HG02571 (cell line): ENCODE results near the gene SIK2.
"Not testable (repeated sequence)": the region's sequence is repeated elsewhere in the genome, so short reads cannot be mapped to it uniquely, and the experiment has no call there.

Experiments used
- ATAC-seq: cut with Tn5 transposase; IDR thresholded peaks from one replicate; pipeline ENCODE4 v1.9.1; 2021; ENCODE audit warnings: mild to moderate bottlenecking, moderate library complexity; ENCODE audit not compliant: unreplicated experiment

The SIK2 gene

GRCh38 chr11:111623527-111624030, 21.3 kb downstream of the SIK2 start:
- ATAC-seq, result no peak

- ATAC-seq, result no peak
These were observed 22.4 kb downstream of the SIK2 start for GRCh38 chr11:111624608-111625007.

GRCh38 chr11:111627591-111627990, 25.3 kb downstream of the SIK2 start:
- no peak for ATAC-seq

- no peak for ATAC-seq
These were observed 27.2 kb downstream of the SIK2 start for GRCh38 chr11:111629499-111629898.

GRCh38 chr11:111631024-111631665, 28.9 kb downstream of the SIK2 start:
- no peak for ATAC-seq

DNA sequence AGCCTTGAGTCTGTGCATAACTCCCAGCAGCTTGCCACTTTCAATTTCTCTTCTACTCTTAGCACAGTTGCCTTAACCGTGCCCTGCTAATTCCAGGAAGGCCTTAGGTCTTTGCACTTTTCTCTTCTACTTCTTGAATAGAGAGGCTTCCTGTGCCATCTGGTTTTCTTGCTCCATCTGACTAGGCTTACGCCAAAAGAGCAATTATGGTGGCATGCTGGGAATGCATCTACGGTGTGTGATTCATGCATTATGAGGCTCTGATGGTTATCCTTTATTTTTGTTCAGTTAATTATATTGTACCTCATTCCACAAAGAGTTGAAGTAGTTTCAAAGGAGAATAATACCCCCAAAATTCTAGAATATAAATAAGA, 29.4 kb downstream of the SIK2 start:
- ATAC-seq, result no peak

DNA sequence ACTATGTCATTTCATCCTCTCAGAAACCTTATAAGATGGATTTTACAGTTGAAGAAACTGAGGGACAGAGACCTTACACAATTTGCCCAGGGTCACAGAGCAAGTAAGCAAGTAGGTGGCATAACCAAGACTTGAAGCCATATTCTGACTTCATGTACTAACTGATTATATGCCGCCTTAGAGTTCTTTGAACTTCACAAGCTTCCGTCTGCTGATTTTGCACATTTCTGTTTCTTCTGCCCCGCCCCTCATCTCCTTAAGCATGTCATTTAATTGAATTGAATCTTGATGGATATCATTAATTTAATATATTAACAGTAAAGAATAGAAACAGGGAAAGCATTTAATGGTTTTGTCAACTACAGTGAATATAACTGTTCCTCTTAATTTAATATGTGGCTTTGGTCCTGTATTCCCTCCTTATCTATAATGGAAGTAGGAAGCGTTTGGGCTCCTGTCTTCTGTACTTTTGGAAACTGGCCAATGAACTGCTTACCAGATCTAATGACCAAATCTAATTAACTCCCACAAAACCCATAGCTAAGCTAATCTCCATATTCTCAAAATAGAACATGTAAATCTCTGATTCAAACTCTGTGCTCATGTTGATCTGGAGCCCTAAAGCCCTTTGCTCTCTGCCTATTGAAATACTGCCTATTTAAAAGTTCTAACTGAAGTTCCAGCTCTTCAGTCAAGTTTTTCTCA, 30.4 kb downstream of the SIK2 start:
- no peak for ATAC-seq

- no peak for ATAC-seq
These were observed 31.0 kb downstream of the SIK2 start for GRCh38 chr11:111633248-111633647.

DNA sequence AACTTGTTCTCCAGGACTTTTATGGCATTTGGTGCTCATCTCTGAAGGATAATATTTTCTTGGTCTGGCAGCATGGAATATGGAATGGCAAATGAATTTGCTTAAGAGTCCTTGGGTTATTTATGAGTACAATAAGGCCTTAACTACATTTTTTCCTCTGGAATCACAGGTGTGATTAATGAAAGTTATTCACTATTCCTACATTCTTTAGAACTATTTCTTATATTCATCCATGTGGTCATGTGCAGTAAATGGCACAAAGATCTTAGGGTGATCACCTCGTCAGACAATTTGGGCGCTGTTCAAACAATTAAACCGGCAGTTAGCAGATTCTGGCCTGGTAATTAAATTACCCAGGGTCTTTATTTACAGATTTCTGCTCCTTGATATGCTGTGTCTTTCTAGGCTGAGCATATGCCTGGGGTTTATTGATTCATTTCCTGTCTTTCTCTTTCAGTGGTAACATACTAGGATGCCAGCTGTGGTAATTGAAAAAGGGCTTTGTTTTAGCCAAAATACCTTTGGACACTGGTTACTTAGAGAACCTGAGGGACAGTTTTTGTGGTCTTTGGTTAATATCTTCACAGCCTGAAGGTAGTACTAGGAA, 31.6 kb downstream of the SIK2 start:
- no peak for ATAC-seq

- ATAC-seq, result no peak
These were observed 32.9 kb downstream of the SIK2 start for GRCh38 chr11:111634981-111635705.

DNA sequence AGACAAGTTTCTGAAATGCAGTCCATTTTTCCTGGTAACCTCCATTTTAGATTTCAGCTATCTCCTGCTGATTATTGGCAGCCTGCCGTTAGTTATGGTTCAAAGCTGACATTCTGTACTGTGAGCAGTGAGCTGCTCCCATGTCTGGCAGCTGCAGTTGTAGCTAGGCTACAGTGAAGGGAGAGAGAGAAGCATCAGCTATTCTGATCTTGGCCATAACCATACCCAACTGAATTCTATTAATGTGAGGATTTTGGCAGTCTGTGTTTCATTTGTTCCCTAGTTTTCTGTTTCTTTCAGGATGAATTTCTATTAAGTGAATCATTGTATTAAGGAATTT, 33.4 kb downstream of the SIK2 start:
- ATAC-seq, result no peak

- ATAC-seq, result no peak
These were observed 35.6 kb downstream of the SIK2 start for GRCh38 chr11:111637885-111638284.

DNA sequence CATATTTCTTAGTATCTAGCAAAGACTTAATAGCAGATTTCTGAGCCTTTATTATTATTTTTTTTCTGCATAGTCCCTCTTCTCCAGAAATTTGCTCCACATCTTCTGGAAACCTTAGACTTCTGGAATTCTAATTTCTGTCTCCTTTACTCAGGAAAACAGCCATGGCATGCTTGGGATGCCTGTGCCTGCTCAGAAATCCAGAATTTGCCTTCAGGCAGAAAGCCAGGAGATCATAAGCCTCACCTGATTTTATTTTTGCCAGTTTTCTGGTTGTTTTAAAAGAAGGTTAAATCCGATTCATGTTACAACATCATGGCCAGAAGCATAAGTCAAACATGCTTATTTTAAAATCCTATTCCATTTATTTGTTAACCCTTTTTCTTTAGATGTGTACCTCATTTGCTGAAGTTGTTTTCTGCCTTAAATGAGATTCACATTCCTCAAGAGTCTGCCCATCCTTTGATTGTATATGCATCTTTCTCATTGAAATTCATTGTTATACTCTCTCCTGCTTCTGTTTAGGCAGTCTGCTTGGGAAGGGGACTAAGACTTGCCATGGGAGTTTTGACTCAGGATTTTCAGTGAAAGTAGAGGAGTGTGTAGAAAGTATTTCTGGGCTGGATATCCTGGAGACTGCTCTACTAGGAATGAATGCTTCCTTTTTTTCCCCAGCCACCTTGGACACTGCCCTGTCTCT, 37.1 kb downstream of the SIK2 start:
- ATAC-seq, result no peak

DNA sequence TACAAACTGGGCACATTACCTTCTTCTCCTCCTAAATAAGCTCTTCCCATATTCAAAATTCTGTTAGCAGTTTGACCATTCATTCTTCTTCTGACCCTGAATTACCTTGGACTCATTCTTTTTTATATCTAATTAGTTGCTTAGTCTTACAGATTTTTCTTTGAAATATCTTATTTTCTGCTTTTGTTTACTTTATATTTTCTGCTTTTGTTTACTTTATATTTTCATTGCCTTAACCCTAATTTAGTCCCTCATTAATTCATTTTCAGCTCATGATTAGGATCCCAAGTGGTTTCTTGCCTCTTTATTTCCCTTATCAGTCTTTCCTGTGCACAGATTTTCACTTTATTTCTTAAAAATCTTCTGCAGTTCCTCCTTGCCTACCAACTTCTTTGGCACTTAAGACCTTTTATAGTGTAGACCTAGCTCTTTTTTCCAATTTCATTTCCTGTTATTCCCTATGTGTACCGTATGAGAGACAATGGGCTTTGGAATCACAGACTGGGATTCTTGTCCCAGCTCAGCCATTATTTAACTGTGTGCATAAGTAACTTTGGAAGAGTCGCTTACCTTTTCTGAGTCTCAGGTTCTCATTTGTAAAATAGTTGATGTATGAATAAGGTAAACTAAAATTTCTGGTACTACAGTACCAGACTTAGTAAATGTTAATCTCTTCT, 39.2 kb downstream of the SIK2 start:
- ATAC-seq, result no peak

GRCh38 chr11:111642542-111642941, 40.3 kb downstream of the SIK2 start:
- no peak for ATAC-seq

DNA sequence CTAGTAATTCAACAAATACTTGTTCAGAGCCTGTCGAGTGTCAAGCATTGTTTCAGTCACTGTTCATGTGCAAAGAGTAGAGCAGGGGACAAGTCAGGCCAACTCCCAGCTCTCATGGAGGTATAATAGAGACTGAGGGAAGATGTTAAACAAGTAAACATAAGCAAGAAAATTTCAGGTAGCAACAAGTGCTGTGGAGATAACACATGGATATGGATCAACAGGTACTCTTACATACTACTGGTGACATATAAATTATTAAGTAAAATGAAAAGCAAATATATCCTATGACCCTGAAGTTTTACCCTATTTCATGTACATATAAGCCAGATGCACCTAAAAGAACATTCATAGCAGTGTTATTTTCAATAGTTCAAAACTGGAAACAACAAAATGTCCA, 42.7 kb downstream of the SIK2 start:
- no peak for ATAC-seq

- ATAC-seq, result no peak
These were observed 43.5 kb downstream of the SIK2 start for GRCh38 chr11:111645657-111646316.

GRCh38 chr11:111651336-111651735, 49.1 kb downstream of the SIK2 start:
- not testable (repeated sequence) for ATAC-seq

- ATAC-seq, result no peak
These were observed 49.9 kb downstream of the SIK2 start for GRCh38 chr11:111652184-111652583.

GRCh38 chr11:111654601-111655000, 52.4 kb downstream of the SIK2 start:
- no peak for ATAC-seq
